ENCODE data around the gene TRPM4.
"Not testable (repeated sequence)": the region's sequence is repeated elsewhere in the genome, so short reads cannot be mapped to it uniquely, and the experiment has no call there.

The TRPM4 gene

DNA sequence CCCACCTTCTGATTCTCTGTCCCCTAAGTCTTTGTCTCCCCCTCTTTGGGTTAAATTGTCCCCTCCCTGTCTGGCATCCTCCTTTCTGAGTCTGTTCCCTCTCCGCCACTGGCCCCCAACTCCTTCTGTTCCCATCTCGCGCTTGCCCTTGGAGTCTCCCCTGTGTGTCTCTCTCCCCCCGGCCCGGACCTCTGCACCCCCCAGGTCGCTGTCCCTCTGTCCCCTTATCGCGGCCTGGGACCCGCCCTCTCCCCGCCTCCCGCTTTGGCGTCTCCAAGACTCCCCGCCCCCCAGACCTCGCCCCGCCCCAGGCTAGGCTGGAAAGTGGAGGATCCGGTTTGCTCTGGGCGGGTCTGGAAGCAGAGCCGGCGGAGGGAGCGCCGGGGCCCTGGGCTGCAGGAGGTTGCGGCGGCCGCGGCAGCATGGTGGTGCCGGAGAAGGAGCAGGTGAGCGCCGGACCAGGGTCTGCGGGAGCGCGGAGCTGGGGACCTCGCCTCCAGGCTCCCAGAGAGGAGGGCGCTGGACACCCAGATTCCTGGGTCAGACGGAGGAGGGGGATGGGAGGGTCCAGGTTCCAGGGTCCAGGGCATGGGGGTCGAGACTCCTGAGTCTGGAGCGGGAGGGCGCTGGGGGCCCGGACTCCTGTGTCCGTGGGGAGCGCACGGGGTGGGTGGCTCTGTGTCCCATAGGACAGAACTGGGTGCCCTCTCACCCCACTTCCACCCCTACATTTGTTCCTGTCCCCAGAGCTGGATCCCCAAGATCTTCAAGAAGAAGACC, at the start of gene TRPM4:
TSS of gene TRPM4 (plus strand) at position 348 of the 780 bp plus-strand sequence. CDS start at position 423, 75 bp downstream.
- peak; percentile 49 to 78 for DNase-seq

DNA sequence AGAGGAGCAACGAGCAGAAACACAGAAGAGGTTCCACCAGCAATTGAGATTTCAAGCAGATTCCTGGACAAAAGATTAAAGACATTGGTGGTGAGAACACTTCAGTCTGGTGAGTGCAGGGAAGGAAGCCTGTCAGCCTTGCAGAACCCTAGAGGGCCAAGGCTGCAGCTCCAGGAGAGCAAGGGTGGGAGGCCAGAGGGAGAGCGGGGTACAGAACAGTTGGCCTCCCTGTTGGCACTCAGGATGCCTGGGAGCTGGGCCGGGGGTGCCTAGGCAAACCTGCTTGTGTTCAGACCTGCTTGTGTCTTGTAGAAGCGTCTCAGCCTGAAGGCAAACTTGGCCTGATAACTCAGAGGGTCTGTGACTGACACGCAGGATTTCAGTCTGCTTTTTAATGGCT, 48.5 kb upstream of the TRPM4 start:
- DNase-seq = no peak

DNA sequence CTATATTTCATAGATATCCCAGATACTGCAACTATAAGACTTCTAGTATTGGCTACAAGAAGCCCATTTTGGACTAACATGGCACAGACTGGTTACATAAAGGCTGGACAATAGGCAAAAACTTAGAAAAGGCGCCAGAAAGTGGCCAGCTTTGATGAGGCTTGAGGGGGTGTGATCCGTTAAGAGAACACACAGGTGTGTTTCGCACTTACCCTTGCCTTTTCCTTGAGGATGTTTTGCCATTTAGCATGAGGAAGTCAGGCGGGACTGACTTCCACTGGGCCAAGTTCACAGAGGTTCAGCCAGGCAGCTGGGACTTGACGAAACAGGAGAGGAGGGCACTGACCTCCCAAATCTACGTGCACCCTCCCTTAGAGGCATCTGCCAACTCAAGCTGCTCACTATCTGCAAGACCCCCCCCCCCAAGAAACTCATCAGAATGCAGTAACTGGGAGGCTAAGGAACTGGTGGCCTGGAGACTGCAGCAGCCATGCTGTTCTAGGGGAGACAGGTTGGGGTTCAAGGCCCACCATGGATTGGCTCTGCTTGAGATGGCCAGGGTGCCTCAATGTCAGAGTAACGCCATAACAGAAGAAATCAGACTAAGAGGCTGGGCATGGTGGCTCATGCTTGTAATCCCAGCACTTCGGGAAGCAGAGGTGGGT, 47.9 kb upstream of the TRPM4 start:
- DNase-seq = no peak

DNA sequence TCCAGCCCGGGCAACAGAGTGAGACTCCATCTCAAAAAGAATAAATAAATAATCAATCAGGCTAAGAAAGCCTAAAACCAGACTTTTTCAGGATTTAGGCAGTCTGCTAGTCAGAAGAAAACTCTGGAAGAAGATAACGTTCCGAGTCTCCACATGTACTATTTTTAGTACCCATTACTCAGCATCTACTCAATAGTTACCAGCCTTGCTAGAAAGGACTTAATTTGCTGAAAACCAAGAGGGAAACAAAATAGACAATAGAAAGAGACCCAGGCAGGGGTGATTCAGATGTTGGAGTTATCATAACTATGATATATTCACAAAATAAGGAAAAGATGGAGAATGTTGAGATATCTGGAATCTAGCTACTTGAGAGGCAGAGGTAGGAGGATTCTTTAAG, 47.0 kb upstream of the TRPM4 start:
- no peak for DNase-seq

DNA sequence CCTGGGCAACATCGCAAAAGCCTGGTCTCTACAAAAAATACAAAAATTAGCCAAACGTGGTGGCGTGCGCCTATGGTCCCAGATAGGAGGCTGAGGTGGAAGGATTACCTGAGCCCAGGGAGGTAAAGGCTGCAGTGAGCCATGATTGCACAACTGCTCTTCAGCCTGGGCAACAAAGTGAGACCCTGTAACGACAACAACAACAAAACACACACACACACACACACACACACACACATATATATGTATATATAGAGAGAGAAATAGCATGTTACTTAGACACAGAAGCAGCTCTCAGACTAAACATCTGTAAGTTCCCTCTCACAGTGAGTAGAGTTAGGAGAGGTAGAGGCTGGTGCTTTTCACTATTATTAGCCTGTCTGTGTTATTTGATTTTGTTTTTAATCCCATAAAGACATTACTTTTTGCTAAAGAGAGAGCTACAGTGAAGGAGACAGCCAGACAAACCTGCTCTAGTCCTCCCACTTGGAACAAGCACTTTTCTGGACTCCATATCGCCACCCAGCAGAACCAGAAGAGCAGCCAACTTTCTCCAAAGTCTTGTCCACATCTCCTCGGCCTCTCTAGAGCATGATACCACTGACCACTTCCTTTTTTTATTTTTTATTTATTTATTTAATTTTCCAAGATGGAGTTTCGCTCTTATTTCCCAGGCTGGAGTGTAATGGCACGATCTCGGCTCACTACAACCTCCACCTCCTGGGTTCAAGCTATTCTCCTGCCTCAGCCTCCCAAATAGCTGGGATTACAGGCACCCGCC, 46.2 kb upstream of the TRPM4 start:
- no peak for DNase-seq

DNA sequence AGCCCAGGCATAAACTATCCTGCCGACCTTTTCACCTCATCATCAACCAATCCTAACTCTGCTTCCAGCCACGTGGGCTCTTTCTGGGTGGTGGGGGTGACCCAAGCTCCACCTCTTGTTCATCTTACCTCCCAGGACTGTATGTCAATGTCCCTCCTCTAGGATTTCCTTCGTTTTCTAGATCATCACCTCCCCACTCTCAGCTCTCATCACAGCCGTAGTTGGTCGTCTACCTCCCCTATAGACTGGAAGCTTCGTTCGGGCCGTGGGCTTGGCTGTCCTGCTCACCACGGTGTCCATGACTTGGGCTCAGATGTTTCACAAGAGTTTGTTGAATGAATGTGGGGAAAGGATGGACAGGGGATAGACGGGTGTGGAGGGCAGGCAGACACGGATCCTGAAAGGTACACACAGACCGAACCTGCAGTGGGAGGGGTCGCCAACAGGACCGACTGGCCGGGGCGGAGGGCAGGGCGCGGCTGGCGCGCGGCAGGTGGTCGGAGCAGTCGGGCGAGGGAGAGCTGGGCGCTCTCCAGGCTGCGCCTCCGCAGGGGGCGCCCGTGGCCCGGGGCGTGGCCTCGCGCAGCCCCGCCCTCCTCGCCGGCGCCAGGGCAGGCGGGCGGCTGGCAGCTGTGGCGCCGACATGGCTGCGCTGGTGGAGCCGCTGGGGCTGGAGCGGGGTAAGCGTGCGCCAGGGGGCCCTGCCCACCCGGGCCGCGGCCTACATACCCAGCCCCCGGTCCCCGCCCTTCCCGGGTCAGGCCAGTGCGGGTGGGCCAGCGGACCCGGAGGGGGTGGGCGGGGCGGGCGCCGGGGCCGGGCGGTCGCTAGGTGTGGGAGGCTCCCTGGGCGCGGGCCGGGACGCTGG, 43.6 kb upstream of the TRPM4 start, which contains the start of gene LIN7B:
TSS of gene LIN7B (plus strand) at position 609 of the 868 bp plus-strand sequence. CDS start at position 644, 35 bp downstream.
- peak; percentile 46 to 73 for DNase-seq

DNA sequence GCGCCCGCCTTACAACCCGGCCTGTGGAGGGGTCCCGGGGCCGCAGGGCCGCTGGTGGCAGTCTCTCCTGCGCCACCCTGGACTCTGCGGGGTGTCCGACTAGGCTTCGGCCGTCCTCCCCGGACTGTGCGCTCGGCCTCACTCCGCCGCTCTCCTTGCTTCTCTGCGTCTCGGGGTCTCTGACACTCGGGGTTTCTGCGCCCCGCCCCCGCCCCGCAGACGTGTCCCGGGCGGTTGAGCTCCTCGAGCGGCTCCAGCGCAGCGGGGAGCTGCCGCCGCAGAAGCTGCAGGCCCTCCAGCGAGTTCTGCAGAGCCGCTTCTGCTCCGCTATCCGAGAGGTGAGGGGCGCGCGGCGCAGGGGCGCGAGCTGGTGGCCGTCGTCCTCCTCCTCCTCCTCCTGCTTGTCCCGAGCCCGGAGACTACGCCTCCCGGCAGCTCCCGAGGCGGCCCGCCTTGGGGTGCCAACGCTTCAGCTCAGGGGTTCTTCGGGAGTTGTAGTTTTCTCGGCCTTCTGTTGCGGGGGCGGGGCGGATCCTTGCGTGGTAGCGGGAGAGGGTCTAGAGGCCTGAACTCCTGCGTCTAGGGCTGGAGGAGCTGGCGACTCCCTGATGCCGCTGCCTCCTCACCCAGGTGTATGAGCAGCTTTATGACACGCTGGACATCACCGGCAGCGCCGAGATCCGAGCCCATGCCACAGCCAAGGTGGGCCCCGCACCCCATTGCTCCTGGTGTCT, 42.8 kb upstream of the TRPM4 start:
- DNase-seq = peak in 1 of 2 experiments; percentile 30

DNA sequence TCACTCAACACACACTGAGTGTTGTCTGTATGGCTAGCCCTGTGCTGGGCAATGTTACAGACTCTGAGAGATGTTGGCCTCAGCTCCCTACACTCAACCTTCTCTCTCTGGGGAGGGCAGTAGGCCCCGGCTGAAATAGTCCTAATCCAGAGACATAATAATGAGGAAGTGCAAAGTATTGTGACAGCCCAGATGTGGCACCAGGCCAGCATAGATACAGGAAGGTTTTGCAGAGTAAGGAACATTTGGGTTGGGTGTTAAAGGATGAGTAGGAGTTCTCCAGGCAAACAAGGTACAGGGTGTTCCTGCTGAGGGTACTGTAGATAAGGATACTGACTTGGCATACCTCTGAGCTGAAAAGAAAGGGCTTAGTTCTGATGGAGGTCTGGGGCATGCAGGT, 41.0 kb upstream of the TRPM4 start:
- no peak for DNase-seq

DNA sequence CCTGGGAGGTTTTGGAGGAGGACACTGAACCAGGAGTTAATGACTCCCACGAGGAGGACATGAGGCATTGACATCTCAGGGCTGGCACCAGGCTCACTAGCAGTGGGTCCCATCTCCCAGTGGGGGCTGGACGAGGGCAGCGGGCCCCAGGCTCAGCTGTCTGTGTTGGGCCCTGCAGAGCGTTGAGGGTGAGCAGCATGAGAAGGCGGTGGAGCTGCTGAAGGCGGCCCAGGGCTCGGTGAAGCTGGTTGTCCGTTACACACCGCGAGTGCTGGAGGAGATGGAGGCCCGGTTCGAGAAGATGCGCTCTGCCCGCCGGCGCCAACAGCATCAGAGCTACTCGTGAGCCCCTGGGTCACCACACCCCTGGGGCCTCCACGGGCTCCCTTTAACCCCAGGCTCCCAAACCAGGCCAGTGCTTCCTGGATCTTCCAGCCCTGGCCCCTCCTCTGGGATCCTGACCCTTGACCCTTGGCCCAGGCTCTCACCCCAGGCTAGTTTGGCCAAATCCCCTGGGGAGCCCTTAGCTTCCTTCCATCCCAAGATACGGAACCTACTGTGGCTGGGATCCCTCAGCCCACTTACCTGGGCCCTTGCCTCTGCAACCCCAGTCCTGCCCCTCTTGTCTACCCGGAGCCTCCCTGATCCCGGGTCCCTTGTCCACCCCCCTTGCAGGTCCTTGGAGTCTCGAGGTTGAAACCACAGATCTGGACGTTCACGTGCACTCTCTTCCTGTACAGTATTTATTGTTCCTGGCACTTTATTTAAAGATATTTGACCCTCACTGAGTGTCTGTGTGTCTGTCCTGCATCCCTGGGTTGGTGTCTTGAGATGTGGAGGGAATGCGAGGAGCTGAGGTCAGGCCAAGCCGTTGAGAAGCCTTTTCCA, 39.7 kb upstream of the TRPM4 start:
- no peak for DNase-seq

DNA sequence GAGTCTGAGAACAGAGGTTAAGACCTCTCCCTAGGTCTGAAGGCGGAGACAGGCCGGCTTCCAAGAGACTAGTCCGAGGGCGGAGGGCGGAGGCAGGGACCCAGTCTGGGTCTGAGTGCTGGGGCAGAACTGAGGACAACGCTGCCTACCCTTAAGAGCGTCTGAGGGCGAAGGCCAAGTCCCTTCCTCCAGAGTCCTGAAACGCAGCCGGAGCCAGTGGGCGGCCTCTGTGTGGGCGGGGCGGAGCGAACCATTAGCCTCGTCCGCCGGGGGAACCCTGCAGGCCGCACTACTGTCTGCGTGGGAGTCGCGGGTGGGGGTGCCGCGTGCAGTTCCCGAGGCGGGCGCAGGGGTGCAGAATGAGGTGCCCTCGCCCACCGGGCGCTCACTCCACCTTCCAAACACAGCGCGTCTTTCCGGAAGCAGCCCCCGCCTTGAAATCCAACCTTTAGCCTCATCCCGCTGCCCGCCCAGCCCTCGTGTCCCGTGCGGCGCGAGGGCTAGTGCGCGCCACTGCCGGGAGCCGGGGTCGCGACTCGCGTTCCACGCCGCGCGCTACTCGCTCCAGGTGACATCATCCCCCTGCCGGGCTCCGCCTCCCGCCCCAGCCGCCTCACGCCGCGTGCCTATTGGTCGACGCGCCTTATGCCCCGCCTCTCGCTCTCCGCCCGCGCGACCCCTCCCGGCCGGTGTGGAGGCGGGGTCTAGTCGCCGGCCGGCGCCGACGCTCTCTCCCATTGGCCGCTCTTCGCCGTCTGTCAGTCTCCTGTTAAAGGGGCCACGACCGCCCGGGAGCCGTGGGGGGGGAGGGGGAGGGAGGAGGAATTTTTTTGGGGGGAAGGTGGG, 38.8 kb upstream of the TRPM4 start, which contains the start of gene C19orf73:
TSS of gene C19orf73 (minus strand) at position 579 of the 846 bp plus-strand sequence. CDS start at position 458, 121 bp downstream.
- DNase-seq = peak; percentile 83 to 86

DNA sequence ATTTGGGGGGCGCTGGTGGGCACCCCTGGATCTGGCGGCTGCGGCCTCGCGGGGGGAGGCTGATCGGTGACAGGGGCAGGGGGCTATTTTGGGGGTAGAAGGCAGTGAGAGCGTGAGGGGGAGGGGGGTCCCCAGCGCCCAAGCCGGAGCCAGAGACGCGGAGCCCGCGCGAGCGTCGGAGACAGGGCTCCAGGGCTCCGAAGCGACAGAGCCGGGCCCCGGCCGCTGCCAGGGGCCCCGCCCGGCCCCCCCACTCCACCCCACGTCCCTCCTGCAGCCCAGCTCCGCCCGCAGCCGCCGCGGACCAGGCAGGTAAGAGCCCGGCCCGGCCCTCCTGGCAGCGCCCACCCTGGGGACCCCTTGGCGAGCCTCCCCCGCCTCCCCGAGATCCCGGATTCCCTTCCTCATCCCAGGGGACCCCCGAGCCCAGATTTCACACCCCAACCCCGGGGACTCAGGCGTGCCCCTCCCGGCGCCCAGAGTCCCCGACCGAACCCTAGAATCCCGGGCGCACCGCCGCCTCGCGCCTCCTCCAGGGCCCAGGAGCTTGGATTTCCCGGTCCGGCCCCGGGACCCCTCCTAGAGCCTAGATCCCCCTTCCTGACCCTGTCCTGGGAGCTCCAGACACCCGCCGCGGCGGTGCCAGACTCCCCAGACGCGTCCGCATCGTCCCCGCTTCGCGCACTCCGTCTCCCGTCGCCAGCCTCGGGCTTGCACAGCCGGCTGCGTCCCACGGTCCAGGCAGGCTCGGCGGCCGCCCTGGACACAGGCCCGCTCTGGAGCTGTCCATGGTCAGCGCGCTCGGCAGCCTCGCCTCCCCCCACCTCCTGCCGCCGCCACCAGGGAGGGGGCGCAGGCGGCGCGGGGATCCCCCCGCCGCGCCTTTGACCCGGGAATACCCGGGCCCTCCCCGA, 37.9 kb upstream of the TRPM4 start, which contains the start of gene PPFIA3:
TSS of gene PPFIA3 (plus strand) at position 134 of the 914 bp plus-strand sequence. CDS start 8,330 bp downstream, outside the sequence.
- DNase-seq = peak in 1 of 2 experiments; percentile 22

DNA sequence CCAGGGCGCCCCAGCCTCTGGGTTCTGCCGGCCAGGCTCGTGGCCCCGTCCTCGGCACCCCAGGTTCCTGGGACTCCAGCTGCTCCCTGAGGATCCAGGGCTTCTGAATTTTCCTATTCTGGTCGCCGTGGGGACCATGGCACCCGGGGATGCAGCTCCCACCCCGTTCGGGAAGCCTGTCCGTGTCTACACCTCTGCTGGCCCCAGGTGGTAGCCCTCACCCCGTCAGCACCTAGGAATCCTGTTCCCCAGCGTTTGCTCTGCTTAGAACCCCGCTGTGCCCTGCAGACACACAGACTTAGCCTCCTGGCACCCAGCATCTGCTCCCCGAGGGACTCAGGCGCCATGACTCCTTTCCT, 37.3 kb upstream of the TRPM4 start:
- no peak for DNase-seq

DNA sequence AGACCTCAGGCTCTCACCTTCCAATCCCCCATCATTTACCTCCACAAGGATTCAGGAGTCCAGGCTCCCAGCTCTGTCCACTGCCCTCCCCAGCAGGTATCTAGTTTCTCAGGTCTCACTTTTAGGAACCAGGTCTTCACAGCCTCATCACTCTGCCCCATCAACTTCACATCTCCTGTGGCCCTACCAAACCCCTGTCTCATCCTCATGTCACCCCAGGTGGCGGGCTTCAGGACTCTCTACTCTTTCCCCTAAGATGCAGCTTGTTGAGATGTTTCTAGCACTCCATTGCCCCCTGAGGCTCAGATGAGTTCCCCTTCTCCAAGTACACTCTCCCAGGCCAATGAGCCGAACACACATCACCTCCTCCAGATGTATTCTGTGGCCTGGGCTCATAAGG, 36.7 kb upstream of the TRPM4 start:
- DNase-seq = no peak

DNA sequence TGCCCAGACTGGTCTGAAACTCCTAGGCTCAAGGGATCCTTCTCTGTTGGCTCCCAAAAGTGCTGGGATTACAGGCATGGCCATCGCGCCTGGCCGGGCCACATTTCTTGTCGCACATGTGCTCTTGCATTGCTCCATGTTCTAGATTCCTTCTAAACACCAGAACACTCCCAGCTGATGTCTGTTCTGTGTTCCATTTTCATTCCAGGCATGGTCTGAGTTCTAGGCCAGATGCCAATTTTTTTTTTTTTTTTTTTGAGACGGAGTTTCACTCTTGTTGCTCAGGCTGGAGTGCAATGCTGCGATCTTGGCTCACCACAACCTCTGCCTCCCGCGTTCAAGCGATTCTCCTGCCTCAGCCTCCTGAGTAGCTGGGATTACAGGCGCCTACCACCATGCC, 35.8 kb upstream of the TRPM4 start:
- DNase-seq = not testable (repeated sequence)

DNA sequence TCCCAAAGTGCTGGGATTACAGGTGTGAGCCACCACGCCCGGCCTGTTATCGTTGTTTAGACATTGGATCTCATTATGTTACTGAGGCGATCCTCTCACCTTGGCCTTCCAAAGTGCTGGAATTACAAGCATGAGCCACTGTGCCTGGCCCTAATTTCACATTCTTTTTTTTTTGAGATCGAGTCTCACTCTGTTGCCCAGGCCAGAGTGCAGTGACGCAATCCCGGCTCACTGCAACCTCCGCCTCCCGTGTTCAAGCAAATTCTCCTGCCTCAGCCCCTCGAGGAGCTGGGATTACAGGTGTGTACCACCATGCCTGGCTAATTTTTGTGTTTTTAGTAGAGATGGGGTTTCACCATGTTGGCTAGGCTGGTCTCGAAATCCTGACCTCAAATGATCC, 34.3 kb upstream of the TRPM4 start:
- not testable (repeated sequence) for DNase-seq

DNA sequence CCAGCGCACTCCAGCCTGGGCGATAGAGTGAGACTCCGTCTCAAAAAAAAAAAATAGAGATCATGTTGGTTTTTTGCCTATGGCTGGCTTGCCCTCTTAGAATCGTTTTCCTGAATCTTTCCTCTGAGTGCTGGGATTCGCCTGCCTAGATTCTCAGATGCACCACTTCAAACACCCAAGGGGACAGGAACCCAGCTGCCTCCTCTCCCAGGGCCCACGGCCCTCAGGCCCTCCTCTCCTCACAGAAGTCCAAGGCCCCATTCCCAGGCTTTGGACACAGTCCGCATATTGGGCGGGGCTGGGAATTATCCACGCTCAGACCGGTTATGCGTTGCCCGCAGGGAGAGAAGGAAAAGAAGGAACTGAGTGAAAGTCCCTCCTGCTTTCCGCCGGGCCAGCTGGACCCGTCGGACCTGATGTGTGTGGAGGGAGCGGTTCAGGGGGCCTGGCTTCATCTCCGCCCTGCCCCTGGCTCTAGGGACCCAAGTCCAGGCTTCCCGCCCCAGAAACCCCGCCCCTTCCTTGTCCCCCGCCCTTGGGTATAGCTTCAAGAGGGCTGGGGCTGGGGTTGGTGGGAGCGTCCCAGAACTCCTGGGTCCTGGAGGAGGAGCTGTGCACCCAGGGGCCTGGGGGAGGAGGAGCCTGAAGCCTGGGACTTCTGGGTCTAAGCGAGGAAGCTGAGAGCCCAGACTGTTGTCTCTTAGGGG, 32.4 kb upstream of the TRPM4 start:
- DNase-seq = no peak

DNA sequence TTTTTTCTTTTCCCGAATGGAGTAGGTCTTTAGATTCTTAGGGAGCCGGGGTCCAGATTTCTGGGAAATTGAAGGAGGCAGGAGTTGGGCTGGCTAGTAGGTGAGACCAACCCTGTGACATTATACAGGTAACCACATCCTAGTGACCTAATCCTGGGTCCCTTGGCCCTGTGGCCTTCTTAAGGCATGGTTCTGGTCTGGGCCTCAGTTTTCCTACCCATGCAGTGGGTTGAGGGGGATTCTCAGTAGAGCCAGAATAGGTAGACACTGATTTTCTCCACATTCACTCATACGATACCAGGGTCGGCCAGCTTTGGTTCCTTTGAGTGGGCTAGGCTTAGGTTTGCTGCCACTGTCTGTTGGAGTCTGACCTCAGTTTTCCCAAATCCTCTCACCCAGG, 31.0 kb upstream of the TRPM4 start:
- DNase-seq = no peak

DNA sequence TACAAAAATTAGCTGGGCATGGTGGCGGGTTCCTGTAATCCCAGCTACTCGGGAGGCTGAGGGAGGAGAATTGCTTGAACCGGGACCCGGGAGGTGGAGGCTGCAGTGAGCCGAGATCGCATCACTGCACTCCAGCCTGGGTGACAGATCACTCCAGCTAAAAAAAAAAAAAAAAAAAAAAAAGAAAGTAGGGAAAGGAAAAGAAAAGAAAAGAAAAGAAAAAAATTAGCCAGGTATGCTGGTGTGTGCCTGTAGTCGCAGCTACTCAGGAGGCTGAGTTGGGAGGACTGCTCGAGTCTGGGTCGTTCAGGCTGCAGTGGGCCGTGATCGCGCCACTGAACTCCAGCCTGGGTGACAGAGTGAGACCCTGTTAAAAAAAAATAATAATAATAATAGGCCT, 30.4 kb upstream of the TRPM4 start:
- not testable (repeated sequence) for DNase-seq

Data from SHP77 (cell line).